HG03045 (cell line): Measurements from ENCODE around the gene SLC5A5.
"Not testable (repeated sequence)": the region's sequence is repeated elsewhere in the genome, so short reads cannot be mapped to it uniquely, and the experiment has no call there.

Experiments used
- ATAC-seq: cut with Tn5 transposase; IDR thresholded peaks from one replicate; pipeline ENCODE4 v1.9.1; 2021; ENCODE audit warnings: mild to moderate bottlenecking, moderate library complexity; ENCODE audit not compliant: unreplicated experiment

Gene SLC5A5

GRCh38 chr19:17915940-17916593 lies 44.3 kb downstream of the SLC5A5 start:
- no peak for ATAC-seq

GRCh38 chr19:17918151-17918550 lies 46.4 kb downstream of the SLC5A5 start:
- not testable (repeated sequence) for ATAC-seq

GRCh38 chr19:17919122-17919521 lies 47.4 kb downstream of the SLC5A5 start:
- ATAC-seq, result not testable (repeated sequence)

- ATAC-seq, result no peak
Measured at GRCh38 chr19:17920527-17920926, 48.8 kb downstream of the SLC5A5 start.

GRCh38 chr19:17922138-17922537 lies 50.4 kb downstream of the SLC5A5 start:
- ATAC-seq, result no peak

- ATAC-seq, result no peak
Measured at GRCh38 chr19:17926044-17926443, 54.3 kb downstream of the SLC5A5 start.

- no peak for ATAC-seq
Measured at GRCh38 chr19:17929056-17929455, 57.3 kb downstream of the SLC5A5 start.

- ATAC-seq, result no peak
Measured at GRCh38 chr19:17931532-17932191, 59.9 kb downstream of the SLC5A5 start.

- ATAC-seq, result peak; percentile 76
Measured at GRCh38 chr19:17932485-17933338, 61.0 kb downstream of the SLC5A5 start, which contains the start of gene CCDC124. Gene CCDC124 (plus strand): TSS chr19:17933015. CDS start chr19:17936421, 3,406 bp downstream.

- ATAC-seq, result no peak
Measured at GRCh38 chr19:17933414-17934129, 61.8 kb downstream of the SLC5A5 start.

- no peak for ATAC-seq
Measured at GRCh38 chr19:17936379-17936778, 64.6 kb downstream of the SLC5A5 start.

GRCh38 chr19:17937371-17937900 lies 65.7 kb downstream of the SLC5A5 start:
- no peak for ATAC-seq

- ATAC-seq, result no peak
Measured at GRCh38 chr19:17938092-17938845, 66.5 kb downstream of the SLC5A5 start.

GRCh38 chr19:17942181-17942580 lies 70.4 kb downstream of the SLC5A5 start:
- ATAC-seq, result no peak

- ATAC-seq, result no peak
Measured at GRCh38 chr19:17942582-17943273, 71.0 kb downstream of the SLC5A5 start.

- ATAC-seq, result no peak
Measured at GRCh38 chr19:17943274-17944221, 71.8 kb downstream of the SLC5A5 start.

- no peak for ATAC-seq
Measured at GRCh38 chr19:17944301-17944700, 72.6 kb downstream of the SLC5A5 start.
